HG03025 (cell line): ENCODE measurements around the gene PTH2R.
"Not testable (repeated sequence)": the region's sequence is repeated elsewhere in the genome, so short reads cannot be mapped to it uniquely, and the experiment has no call there.

Experiments
- ATAC-seq: cut with Tn5 transposase; IDR thresholded peaks from one replicate; pipeline ENCODE4 v1.9.1; 2021; ENCODE audit warnings: mild to moderate bottlenecking, moderate library complexity; ENCODE audit not compliant: unreplicated experiment, low FRiP score

Gene PTH2R, protein sequence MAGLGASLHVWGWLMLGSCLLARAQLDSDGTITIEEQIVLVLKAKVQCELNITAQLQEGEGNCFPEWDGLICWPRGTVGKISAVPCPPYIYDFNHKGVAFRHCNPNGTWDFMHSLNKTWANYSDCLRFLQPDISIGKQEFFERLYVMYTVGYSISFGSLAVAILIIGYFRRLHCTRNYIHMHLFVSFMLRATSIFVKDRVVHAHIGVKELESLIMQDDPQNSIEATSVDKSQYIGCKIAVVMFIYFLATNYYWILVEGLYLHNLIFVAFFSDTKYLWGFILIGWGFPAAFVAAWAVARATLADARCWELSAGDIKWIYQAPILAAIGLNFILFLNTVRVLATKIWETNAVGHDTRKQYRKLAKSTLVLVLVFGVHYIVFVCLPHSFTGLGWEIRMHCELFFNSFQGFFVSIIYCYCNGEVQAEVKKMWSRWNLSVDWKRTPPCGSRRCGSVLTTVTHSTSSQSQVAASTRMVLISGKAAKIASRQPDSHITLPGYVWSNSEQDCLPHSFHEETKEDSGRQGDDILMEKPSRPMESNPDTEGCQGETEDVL

GRCh38 chr2:208406474-208407451, at the start of gene PTH2R:
Gene PTH2R, plus strand, starts transcription at chr2:208406792. Its CDS starts 252 bp downstream, at chr2:208407044.
- no peak for ATAC-seq

DNA sequence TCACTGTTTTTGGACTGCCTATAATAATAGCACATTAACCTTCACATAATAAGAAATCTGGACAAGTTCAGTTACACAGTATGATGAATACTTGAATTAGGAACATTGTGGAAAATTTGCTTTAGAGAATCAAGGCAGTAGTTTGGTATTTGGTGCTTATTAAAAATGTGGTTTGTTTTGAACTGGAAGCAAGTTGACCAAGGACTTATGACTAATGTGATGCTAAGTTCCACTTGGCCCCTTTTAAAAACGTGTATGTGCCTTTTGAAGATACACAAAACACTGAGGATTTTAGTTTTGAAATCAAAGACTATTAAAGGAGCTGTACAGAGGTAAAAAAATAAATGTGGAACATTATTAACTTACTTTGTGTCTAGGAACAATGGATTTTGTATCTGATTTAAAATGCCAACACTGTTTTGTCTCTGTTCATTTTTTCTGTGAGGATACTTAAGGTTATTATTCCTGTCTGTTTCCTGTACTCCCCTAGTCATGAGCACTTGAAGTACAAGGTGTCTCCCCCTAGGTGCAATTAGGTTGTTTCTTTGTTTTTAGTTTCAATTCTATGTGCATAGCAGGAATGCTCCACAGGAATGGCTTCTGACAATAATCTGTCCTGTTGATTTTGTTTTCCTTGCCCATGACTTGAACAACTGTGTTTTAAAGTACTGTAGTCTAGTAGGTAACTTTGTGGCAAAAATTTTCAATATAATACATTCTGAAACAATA, 49.6 kb upstream of the PTH2R start:
- no peak for ATAC-seq

DNA sequence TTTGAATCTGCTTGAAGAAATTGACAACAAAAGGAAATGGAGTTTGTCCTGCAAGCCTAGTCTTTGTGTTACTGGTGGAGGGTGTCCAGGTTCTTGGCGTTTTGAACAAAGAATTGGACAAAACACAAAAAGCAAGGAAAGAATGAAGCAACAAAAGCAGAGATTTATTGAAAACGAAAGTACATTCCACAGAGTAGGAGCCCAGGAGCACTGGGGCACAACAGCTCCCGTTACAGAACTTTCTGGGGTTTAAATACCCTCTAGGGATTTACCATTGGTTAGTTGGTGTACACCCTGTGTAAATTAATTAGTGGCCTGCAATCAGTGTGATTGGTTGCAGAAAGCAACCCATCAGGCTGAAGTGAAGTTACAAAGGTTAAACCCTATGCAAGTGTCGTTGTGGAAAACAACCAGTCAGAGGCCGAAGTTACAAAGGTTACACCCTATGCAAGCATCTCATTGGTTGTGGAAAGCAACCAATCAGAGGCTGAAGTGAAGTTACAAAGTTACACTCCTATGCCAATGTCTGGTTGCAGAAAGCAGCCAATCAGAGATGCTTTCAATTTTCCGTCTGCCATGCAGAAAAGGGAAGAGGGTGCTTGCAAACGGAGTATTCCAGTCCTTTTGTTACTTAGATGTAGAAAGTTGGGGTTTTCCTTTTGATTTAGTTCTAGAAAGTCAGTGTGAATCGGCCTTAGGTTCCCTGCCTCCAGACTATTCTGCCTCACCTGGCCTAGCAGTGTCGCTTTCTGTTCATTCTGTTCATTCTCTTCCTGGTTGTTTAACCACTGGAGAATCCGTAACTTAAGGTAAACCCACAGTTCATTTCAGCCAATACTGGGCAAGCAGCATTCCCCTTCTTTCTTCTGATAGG, 47.6 kb upstream of the PTH2R start:
- no peak for ATAC-seq

DNA sequence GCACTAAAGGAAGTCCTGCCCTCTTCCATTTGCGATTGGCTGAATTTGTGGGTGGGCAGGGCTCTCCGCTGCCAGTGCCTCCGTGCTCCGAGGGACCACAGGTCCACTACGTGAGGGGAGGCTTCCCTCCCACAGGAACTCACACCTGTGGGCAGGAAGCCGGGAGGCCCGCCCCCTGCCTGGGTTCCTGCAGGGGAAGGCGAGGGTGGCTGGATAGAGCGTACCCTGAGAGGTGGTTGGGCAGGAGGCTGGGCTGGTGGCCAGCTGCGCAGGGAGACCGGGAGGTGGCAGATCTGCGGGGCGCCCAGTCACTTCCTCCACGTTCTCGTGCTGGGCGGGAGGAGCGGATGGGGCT, 47.0 kb upstream of the PTH2R start:
- no peak for ATAC-seq

- ATAC-seq = no peak
Observed at GRCh38 chr2:208360259-208361076, 46.1 kb upstream of the PTH2R start.

GRCh38 chr2:208361077-208361441, 45.5 kb upstream of the PTH2R start:
- ATAC-seq = no peak

DNA sequence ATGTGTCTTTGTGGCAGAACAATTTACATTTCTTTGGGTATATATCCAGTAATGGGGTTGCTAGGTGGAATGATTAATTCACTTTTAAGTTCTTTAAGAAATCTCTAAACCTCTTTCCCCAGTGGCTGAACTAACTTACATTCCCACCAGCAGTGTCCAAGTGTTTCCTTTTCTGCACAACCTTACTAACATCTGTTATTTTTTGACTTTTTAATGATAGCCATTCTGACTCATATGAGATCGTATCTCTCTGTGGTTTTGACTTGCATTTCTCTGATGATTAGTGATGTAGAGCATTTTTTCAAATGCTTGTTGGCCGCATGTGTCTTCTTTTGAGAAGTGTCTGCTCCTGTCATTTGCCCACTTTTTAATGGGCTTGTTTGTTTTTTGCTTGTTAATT, 43.1 kb upstream of the PTH2R start:
- ATAC-seq = peak; percentile 49

GRCh38 chr2:208366215-208367127, 40.1 kb upstream of the PTH2R start:
- ATAC-seq = no peak

DNA sequence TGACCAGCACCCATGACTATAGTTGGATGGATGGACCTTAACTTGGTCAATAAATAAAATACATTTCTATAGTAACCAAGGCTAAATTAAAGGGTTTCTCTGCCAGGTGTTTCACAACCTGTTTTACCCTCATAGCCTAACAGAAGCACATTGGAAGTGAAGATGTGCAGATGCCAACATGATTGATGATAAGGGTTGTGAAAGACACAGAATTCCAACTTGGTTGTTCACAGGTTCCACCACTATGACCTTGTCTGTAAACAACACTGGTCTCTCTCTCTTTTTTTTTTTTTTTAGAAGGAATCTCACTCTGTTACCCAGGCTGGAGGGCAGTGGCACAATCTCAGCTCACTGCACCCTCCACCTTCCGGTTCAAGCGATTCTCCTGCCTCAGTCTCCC, 37.5 kb upstream of the PTH2R start:
- ATAC-seq = no peak

DNA sequence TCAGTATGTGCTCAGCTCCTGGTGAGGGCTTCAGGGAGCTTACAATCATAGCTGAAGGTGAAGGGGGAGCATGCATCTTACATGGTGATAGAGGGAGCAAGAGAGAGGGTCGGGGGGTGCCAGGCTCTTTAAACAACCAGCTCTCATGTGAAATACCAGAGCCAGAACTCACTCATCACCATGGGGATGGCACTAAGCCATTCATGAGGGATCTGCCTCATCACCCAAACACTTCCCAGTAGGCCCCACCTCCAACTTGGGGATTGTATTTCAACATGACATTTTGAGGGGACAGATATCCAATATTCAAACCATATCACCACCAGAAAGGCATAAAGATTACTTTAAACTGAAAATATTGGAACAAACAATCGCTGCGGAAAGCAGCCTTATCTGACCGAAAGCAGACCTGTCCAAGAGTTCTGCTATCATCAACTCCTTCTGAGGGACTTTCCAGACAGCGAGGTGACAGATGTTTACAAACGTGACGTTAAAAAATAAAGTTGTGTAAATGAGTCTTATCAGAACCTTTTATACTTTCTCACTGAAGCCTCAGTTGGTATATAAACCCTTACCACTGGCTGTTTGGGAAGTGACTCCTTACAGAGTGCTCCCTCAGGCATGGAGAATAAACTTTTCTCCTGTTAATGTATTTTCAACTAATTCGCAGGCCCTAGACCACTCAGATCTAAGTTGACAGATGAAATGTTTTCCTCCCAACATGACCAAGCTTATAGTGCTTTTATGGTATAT, 35.5 kb upstream of the PTH2R start:
- no peak for ATAC-seq

DNA sequence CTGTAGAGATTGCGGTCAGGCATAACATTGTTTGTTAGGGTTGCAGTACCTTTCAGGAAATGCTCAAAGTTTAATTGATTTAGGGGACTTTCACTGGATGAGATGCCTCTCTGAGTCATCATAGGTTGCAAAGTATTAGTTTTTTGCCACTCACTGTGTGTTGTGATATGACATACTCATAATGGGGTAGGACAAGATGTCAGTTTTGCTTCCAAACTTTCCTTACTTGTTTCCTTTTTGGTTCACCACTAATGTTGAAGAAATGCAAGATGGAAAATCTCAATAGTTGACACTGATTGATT, 35.0 kb upstream of the PTH2R start:
- no peak for ATAC-seq

DNA sequence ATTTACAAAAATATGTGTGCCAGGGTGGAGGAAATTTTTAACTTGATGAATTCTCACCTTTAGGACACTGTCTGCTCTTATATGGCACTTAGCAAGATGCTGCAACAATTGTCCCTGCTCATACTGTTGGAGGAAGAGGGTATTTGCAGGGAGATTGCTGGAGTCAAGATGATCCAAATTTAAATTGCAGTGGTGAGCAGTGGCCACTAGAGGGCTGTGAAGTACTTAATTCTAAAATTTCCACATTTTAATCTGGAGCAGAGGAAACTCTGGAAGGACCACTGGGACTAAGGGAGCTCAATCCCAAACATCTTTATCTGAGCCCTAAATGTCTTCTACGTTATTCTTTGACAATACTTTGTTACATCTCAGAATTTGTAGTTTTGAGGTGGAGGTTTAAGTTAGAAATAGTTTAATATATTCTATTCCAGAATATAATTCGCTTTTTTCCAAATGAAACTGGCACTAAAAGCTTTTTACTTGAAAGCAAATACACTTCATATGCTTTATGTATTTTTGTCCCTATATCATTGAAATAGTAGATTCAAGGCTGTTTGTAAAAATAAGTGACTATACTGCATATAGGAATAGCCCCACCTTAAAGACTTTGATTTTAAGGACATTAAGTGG, 33.0 kb upstream of the PTH2R start:
- no peak for ATAC-seq

DNA sequence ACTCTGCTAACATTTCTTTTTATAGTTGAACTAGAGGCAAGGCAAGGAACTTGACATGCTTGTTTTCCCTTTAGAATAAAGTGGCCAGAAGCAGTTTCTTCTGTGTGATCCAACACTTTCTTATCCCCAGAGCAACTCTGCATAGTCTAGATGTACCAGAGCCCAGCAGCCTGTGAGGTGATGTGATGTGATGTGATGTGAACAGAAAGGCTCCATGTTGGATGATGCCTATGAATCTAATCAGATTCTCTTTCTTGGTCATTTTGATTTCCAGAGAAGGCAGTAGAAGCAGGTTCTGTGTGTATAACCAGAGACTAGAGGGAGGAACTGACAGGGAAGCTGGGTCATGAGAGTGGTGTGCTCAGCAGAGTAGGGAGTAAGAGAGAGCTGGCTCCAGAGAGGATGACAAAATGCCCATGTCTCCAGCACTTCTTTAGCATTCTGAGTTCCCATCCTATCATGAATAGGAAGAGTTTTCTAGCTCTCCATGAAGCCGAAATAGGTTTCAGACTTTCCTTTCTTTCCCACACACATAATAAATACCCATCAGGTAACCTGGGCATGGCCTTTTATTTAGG, 31.0 kb upstream of the PTH2R start:
- no peak for ATAC-seq

GRCh38 chr2:208377344-208377860, 29.2 kb upstream of the PTH2R start:
- not testable (repeated sequence) for ATAC-seq

DNA sequence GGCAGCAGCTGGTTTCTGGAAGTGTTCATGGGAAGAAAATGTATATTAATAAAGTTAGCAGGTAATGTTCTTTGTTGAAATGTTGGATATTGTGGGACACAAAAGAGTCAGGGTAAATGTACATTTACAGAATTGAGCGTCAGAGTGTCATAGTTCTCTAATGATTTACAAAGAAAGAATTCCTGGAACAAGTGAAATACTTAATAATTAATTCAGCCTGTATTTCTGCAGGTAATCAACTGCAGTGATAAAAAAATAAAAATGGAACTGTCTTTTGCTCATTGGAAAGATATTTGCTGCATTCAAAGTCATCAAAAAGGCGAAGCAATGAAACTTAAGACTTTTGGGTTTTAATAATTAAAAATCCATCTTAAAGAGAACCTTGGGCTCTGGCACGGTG, 27.4 kb upstream of the PTH2R start:
- no peak for ATAC-seq

- ATAC-seq = peak; percentile 53
Observed at GRCh38 chr2:208384637-208385036, 22.0 kb upstream of the PTH2R start.
